Suprapubic skin (tissue), 4 donors: ENCODE data around the gene ADD3.

Experiments used
- EP300 ChIP-seq: sonication (generic); formaldehyde crosslinking; IDR thresholded peaks from one replicate; pipeline ENCODE4 v1.6.1; 2017; ENCODE audit warnings: antibody characterized with exemption
- POLR2A ChIP-seq, 2 donors: fragments of 450-650 bp; IDR thresholded peaks; one replicate each; pipeline ENCODE4 v1.6.1; 2017; ENCODE audit warnings: antibody characterized with exemption in 2 of 2, mild to moderate bottlenecking in 2 of 2, moderate library complexity in 2 of 2
- POLR2AphosphoS5 ChIP-seq, 3 donors: sonication (generic); formaldehyde crosslinking; IDR thresholded peaks; one replicate each; pipeline ENCODE4 v1.6.1; 2017; ENCODE audit warnings: antibody characterized with exemption in 3 of 3
- TF ChIP-seq, protein P1 (sequence below), 2 donors: fragments of 200-600 bp in 1 of 2; fragments of 450-650 bp in 1 of 2; sonication (generic) in 1 of 2; IDR thresholded peaks; one replicate each; pipeline ENCODE4 v1.5.1; 2016 to 2019; ENCODE audit warnings: antibody characterized with exemption in 2 of 2, mild to moderate bottlenecking in 1 of 2, moderate library complexity in 1 of 2

- TF ChIP-seq EP300 = no peak
- no peak for TF ChIP-seq POLR2AphosphoS5 (IDR thresholded peaks at IDR 0.05)
- TF ChIP-seq, protein P1, sequence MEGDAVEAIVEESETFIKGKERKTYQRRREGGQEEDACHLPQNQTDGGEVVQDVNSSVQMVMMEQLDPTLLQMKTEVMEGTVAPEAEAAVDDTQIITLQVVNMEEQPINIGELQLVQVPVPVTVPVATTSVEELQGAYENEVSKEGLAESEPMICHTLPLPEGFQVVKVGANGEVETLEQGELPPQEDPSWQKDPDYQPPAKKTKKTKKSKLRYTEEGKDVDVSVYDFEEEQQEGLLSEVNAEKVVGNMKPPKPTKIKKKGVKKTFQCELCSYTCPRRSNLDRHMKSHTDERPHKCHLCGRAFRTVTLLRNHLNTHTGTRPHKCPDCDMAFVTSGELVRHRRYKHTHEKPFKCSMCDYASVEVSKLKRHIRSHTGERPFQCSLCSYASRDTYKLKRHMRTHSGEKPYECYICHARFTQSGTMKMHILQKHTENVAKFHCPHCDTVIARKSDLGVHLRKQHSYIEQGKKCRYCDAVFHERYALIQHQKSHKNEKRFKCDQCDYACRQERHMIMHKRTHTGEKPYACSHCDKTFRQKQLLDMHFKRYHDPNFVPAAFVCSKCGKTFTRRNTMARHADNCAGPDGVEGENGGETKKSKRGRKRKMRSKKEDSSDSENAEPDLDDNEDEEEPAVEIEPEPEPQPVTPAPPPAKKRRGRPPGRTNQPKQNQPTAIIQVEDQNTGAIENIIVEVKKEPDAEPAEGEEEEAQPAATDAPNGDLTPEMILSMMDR (IDR thresholded peaks at IDR 0.05) = no peak
- TF ChIP-seq POLR2A (IDR thresholded peaks at IDR 0.05) = no peak
These were observed 36.9 kb downstream of the ADD3 start for GRCh38 chr10:110044681-110045080.
